Gastroesophageal sphincter (tissue), 4 donors: ENCODE measurements around the gene PRICKLE4. TPM values are rescaled to one million over a fixed set of nuclear protein-coding genes. Genes with fewer than 3 reads are reported as not detected.

Experiments
- ATAC-seq: fragments of 150-250 bp; one replicate; pipeline ENCODE4 v1.9.1; 2016; ENCODE audit warnings: mild to moderate bottlenecking, moderate library complexity
- H3K27ac ChIP-seq, 4 donors: fragments of 200-600 bp; sonication (generic) in 3 of 4; 1 replicate in 3 of 4; 2 replicates in 1 of 4; pipeline ENCODE4 v1.5.1; 2016 to 2019
- H3K27me3 ChIP-seq: fragments of 200-600 bp; sonication (generic); one replicate; pipeline ENCODE4 v1.5.1; 2019
- H3K36me3 ChIP-seq, 2 donors: fragments of 200-600 bp; sonication (generic); one replicate each; pipeline ENCODE4 v1.5.1; 2019; ENCODE audit warnings: control low read depth in 1 of 2
- H3K4me1 ChIP-seq, 3 donors: fragments of 200-600 bp; sonication (generic); 1 replicate in 2 of 3; 2 replicates in 1 of 3; pipeline ENCODE4 v1.5.1; 2016 to 2019; ENCODE audit warnings: control low read depth in 2 of 3
- H3K4me3 ChIP-seq, 2 donors: fragments of 200-600 bp; sonication (generic); one replicate each; pipeline ENCODE4 v1.5.1; 2019; ENCODE audit warnings: mild to moderate bottlenecking in 1 of 2, moderate library complexity in 1 of 2
- H3K9me3 ChIP-seq, 3 donors: fragments of 200-600 bp; sonication (generic); one replicate each; pipeline ENCODE4 v1.5.1; 2017 to 2019; ENCODE audit warnings: control low read depth in 2 of 3
- CTCF ChIP-seq, 4 experiments: fragments of 200-600 bp in 2 of 4; fragments of 450-650 bp in 2 of 4; sonication (generic) in 1 of 4; IDR thresholded peaks; one replicate each; pipeline ENCODE4 v1.5.1; 2017 to 2019; ENCODE audit warnings: antibody characterized with exemption in 4 of 4, mild to moderate bottlenecking in 2 of 4, moderate library complexity in 2 of 4
- EP300 ChIP-seq: sonication (generic); formaldehyde crosslinking; IDR thresholded peaks from one replicate; pipeline ENCODE4 v1.6.1; 2017; ENCODE audit warnings: antibody characterized with exemption, mild to moderate bottlenecking
- POLR2A ChIP-seq, 2 donors: fragments of 450-650 bp; IDR thresholded peaks; one replicate each; pipeline ENCODE4 v1.6.1; 2017; ENCODE audit warnings: antibody characterized with exemption in 2 of 2, mild to moderate bottlenecking in 2 of 2, moderate library complexity in 1 of 2
- POLR2AphosphoS5 ChIP-seq: sonication (generic); formaldehyde crosslinking; IDR thresholded peaks from one replicate; pipeline ENCODE4 v1.6.1; 2017; ENCODE audit warnings: antibody characterized with exemption
- WGBS, 2 donors: methylation state at CpG; one replicate each; pipeline ENCODE4 v1.1.5; 2018; ENCODE audit warnings: low coverage in 1 of 2; 5-methylcytosine and 5-hydroxymethylcytosine counted together
- total RNA-seq, 4 donors: library from RNA; depleted of rRNA; stranded (reverse); fragments of >200 nt; gene quantifications; one replicate each; pipeline ENCODE4 v1.1.0, GENCODE V29; 2016

The PRICKLE4 gene
- total RNA-seq, 4 donors from 2014 or later = 0.94 to 5.0 (median 2.3) TPM

GRCh38 chr6:41798901-41799558, 18.4 kb downstream of the PRICKLE4 start:
- no peaks in the 10 kb centered on the region for H3K9me3 ChIP-seq
- WGBS, 2 donors = 90 to 100% methylated on average over 3 to 7 of the region's 7 CpGs
- no peak for ATAC-seq
- H3K27me3 ChIP-seq = no peaks in the 10 kb centered on the region
- H3K4me3 ChIP-seq = no peak overlapping the region
- H3K27ac ChIP-seq = no peak overlapping the region
- TF ChIP-seq CTCF (IDR thresholded peaks at IDR 0.05) = no peak
- TF ChIP-seq POLR2A (IDR thresholded peaks at IDR 0.05) = no peak
- TF ChIP-seq POLR2AphosphoS5 = no peak
- TF ChIP-seq EP300 = no peak
- H3K4me1 ChIP-seq = no peaks in the 10 kb centered on the region
- H3K36me3 ChIP-seq = peaks cover 0 to 52% of the 10 kb centered on the region in 2 donors

GRCh38 chr6:41799559-41799911, 19.0 kb downstream of the PRICKLE4 start:
- no peak for ATAC-seq
- no peaks in the 10 kb centered on the region for H3K27me3 ChIP-seq
- H3K9me3 ChIP-seq = no peaks in the 10 kb centered on the region
- WGBS, 2 donors = 83 to 86% methylated on average over 1 to 2 of the region's 2 CpGs
- H3K27ac ChIP-seq = no peak overlapping the region
- no peaks in the 10 kb centered on the region for H3K4me1 ChIP-seq
- no peak overlapping the region for H3K4me3 ChIP-seq
- TF ChIP-seq CTCF (IDR thresholded peaks at IDR 0.05) (no peak), EP300 (no peak), POLR2AphosphoS5 (no peak), POLR2A (IDR thresholded peaks at IDR 0.05) (no peak)
- peaks cover 0 to 47% of the 10 kb centered on the region in 2 donors for H3K36me3 ChIP-seq

- no peak overlapping the region for H3K27ac ChIP-seq
- no peaks in the 10 kb centered on the region for H3K27me3 ChIP-seq
- no peaks in the 10 kb centered on the region for H3K9me3 ChIP-seq
- 56 to 61% methylated on average over 2 of the region's 2 CpGs for WGBS, 2 donors
- TF ChIP-seq CTCF (IDR thresholded peaks at IDR 0.05) (no peak), POLR2AphosphoS5 (no peak), POLR2A (IDR thresholded peaks at IDR 0.05) (no peak), EP300 (no peak)
- H3K4me3 ChIP-seq = no peak overlapping the region
- no peak for ATAC-seq
- H3K4me1 ChIP-seq = no peaks in the 10 kb centered on the region
- H3K36me3 ChIP-seq = peaks cover 0 to 42% of the 10 kb centered on the region in 2 donors
Measured at GRCh38 chr6:41801380-41801779, 20.8 kb downstream of the PRICKLE4 start.

- H3K36me3 ChIP-seq = peaks cover 0 to 18% of the 10 kb centered on the region in 2 donors
- no peak overlapping the region for H3K27ac ChIP-seq
- ATAC-seq = no peak
- no peaks in the 10 kb centered on the region for H3K27me3 ChIP-seq
- WGBS, 2 donors = 96% methylated on average over 32 of the region's 74 CpGs; no CpG with 5 or more reads in 1 of the 2 donors
- H3K4me3 ChIP-seq = no peak overlapping the region
- H3K9me3 ChIP-seq = no peaks in the 10 kb centered on the region
- H3K4me1 ChIP-seq = no peaks in the 10 kb centered on the region
- no peak for TF ChIP-seq CTCF (IDR thresholded peaks at IDR 0.05)
- no peak for TF ChIP-seq EP300
- no peak for TF ChIP-seq POLR2A (IDR thresholded peaks at IDR 0.05)
- TF ChIP-seq POLR2AphosphoS5 = no peak
Measured at GRCh38 chr6:41805830-41806774, 25.5 kb downstream of the PRICKLE4 start.
